Measurements from ENCODE around the gene PARD3B.

PARD3B gene

DNA sequence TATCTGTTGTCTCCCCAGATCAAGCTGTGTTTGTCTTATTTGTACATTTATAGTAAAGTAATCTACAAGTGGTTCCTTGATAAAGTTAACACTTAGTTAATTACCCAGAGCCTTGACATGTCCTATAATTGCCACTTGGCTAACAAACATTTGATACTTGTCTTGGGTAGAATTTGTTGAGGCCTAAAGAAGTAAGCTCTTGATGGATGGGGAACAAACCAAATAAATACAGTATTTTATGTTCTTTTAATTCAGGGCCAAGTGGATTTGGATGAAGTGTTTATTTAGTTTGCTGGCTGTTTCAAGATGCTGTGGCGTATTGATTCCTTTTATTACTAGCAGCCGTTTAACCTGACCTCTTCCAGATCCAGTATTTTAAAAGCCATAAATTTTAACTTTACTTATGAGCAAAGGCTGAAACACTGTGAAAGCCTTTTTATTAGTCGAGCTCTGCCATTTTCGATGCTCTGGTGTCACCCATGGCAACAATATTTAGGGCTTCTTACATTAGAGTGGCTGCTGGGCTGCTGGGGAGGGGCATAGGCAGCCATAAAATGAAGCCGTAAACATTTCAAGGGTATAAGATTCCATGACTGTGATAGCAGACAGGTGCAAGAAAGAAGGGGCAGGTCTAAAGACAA lies 735.4 kb downstream of the PARD3B start:
- TF ChIP-seq L3MBTL2 (conservative IDR thresholded peaks at IDR 0.05): no peak
- peak; percentile 79 for TF ChIP-seq FOXA1 (IDR thresholded peaks at IDR 0.05)
- no peak for TF ChIP-seq SP1 (IDR thresholded peaks at IDR 0.05)
- no peak for TF ChIP-seq TARDBP (IDR thresholded peaks at IDR 0.05)
- no peak; the same call in none of the 2 replicates for TF ChIP-seq LEF1 (IDR thresholded peaks at IDR 0.05; ENCODE audit: borderline replicate concordance)
- TF ChIP-seq CTBP1 (IDR thresholded peaks at IDR 0.05; ENCODE audit: borderline replicate concordance): peak; percentile 93
- no peak for TF ChIP-seq HDGF (IDR thresholded peaks at IDR 0.05; ENCODE audit: borderline replicate concordance)
- TF ChIP-seq, protein P1, sequence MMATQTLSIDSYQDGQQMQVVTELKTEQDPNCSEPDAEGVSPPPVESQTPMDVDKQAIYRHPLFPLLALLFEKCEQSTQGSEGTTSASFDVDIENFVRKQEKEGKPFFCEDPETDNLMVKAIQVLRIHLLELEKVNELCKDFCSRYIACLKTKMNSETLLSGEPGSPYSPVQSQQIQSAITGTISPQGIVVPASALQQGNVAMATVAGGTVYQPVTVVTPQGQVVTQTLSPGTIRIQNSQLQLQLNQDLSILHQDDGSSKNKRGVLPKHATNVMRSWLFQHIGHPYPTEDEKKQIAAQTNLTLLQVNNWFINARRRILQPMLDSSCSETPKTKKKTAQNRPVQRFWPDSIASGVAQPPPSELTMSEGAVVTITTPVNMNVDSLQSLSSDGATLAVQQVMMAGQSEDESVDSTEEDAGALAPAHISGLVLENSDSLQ (IDR thresholded peaks at IDR 0.05): peak; percentile 95
- 0 out of 2 replicates have a peak, but pooled peaks have one; percentile 49 for TF ChIP-seq FOXK2 (IDR thresholded peaks at IDR 0.05)
- TF ChIP-seq ELF4 (IDR thresholded peaks at IDR 0.05): no peak
- no peak for TF ChIP-seq FOXM1 (IDR thresholded peaks at IDR 0.05; ENCODE audit: borderline replicate concordance)
- no peak for TF ChIP-seq NFRKB (IDR thresholded peaks at IDR 0.05)
- no peak for TF ChIP-seq BHLHE40 (IDR thresholded peaks at IDR 0.05; ENCODE audit: borderline replicate concordance)
- peak; percentile 35; the same call in 1 of the 2 replicates for TF ChIP-seq ARNT (IDR thresholded peaks at IDR 0.05)
- no peak for TF ChIP-seq SUZ12 (IDR thresholded peaks at IDR 0.05)
- TF ChIP-seq ZNF384 (IDR thresholded peaks at IDR 0.05): 0 out of 2 replicates have a peak, but pooled peaks have one; percentile 14
- ChIA-PET POLR2A (no interaction called here), CTCF (no interaction called here)
- peak; percentile 56 for DNase-seq (ENCODE audit: extremely low spot score)

DNA sequence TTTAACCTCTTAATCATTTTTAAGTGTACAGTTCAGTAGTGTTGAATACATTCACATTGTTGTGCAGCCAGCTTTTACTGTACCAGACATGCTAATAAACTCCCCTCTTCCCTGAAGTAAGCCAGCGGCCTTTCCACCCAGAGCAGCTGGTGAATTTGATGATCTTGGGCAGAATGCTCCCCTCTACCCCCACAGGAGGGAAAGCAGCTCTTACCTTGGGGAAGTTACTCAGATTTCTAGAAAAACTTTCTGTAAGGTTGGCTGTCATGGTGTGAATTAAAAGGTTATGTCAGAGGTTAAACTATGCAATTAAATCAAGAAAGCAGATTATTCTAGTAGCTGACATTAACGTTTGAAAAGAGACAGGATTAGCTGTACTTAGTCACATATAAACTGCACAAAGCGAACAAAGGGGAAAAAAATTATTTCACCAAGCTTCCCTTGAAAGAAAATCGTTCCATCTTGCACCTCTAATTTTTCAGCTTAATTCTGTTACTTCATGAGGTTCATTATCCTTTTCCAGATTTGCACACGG lies 738.5 kb downstream of the PARD3B start:
- no peak for DNase-seq (ENCODE audit: extremely low spot score)
- CTCF ChIA-PET: no interaction called here
- TF ChIP-seq, protein P1 (IDR thresholded peaks at IDR 0.05): no peak
- no peak for TF ChIP-seq TARDBP (IDR thresholded peaks at IDR 0.05)
- no peak for TF ChIP-seq FOXK2 (IDR thresholded peaks at IDR 0.05)
- TF ChIP-seq ZNF384 (IDR thresholded peaks at IDR 0.05): no peak
- no peak for TF ChIP-seq BHLHE40 (IDR thresholded peaks at IDR 0.05; ENCODE audit: borderline replicate concordance)
- POLR2A ChIA-PET: no interaction called here

DNA sequence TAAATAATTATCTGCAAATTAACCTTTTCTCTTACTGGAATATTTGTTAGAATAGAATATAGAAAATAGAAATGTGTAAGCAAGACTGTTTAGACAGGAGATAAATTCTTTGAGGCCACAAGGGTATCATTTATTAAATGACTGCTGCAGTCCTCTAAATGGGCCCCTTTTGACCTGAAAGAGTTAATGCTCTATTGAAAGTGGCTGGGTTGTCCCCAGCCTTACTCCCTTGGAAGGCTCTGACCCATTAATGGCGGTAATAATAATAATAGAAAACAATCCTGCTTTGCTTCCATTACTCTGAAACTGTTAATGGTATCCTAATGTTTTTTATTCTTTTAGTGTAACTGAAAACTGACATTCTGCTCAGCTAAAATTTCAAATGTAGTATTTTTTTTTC lies 739.1 kb downstream of the PARD3B start:
- POLR2A ChIA-PET: no interaction called here
- no peak for DNase-seq (ENCODE audit: extremely low spot score)
- CTCF ChIA-PET: no interaction called here
- TF ChIP-seq HDGF (IDR thresholded peaks at IDR 0.05; ENCODE audit: borderline replicate concordance) (no peak), BHLHE40 (IDR thresholded peaks at IDR 0.05; ENCODE audit: borderline replicate concordance) (no peak), TARDBP (IDR thresholded peaks at IDR 0.05) (no peak), FOXA1 (IDR thresholded peaks at IDR 0.05) (no peak), CTBP1 (IDR thresholded peaks at IDR 0.05; ENCODE audit: borderline replicate concordance) (no peak), SP1 (IDR thresholded peaks at IDR 0.05) (no peak), L3MBTL2 (conservative IDR thresholded peaks at IDR 0.05) (no peak), ARNT (IDR thresholded peaks at IDR 0.05) (no peak), SUZ12 (IDR thresholded peaks at IDR 0.05) (no peak), LEF1 (IDR thresholded peaks at IDR 0.05; ENCODE audit: borderline replicate concordance) (no peak), FOXM1 (IDR thresholded peaks at IDR 0.05; ENCODE audit: borderline replicate concordance) (no peak), ZNF384 (IDR thresholded peaks at IDR 0.05) (no peak), NFRKB (IDR thresholded peaks at IDR 0.05) (no peak), ELF4 (IDR thresholded peaks at IDR 0.05) (no peak), FOXK2 (IDR thresholded peaks at IDR 0.05) (no peak)
- TF ChIP-seq, protein P1 (IDR thresholded peaks at IDR 0.05): no peak

DNA sequence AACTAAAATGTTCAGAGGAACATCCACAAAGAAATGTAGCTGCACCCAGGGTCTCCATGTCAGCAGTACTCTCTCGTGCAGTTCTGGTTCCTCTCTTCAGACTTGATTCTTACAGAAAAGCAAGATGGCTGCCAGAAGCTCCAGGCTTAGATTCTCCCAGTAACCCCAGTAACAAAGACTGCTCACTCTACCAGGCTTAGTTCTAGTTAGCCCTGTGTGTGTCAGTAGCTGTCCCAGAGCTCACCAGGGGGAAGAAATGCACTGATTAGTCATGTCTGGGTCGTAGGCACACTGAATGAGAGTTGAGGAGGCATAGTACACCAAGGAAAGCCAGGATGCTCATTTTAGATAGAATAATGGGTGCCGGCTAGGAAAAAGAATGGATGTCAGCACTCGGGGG lies 742.0 kb downstream of the PARD3B start:
- ChIA-PET POLR2A (no interaction called here), CTCF (no interaction called here)
- TF ChIP-seq BHLHE40 (IDR thresholded peaks at IDR 0.05; ENCODE audit: borderline replicate concordance): no peak
- TF ChIP-seq SP1 (IDR thresholded peaks at IDR 0.05): no peak
- TF ChIP-seq CTBP1 (IDR thresholded peaks at IDR 0.05; ENCODE audit: borderline replicate concordance): no peak
- no peak for TF ChIP-seq FOXM1 (IDR thresholded peaks at IDR 0.05; ENCODE audit: borderline replicate concordance)
- TF ChIP-seq NFRKB (IDR thresholded peaks at IDR 0.05): no peak
- TF ChIP-seq, protein P1 (IDR thresholded peaks at IDR 0.05): no peak
- TF ChIP-seq FOXA1 (IDR thresholded peaks at IDR 0.05): no peak
- no peak for TF ChIP-seq L3MBTL2 (conservative IDR thresholded peaks at IDR 0.05)
- no peak for DNase-seq (ENCODE audit: extremely low spot score)

DNA sequence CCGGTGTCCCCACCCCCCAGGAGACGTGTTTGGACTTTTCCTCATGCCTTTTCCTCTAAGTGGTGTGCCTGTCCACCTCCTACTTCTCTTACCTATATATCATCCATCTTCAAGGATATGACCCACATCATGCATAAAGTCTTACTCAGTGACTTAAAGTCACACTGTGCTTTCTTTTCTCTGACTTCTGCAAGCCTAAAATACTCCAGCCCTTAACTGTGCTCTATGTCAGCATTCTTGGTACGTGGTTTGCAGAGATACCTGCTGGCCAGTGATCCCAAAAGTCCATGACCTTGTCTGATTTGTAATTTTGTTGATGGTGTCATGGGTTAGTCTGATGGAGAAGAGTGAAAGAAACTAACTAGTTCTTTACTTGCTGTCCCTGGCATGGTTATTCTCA lies 743.4 kb downstream of the PARD3B start:
- DNase-seq (ENCODE audit: extremely low spot score): no peak
- ChIA-PET CTCF (no interaction called here), POLR2A (no interaction called here)
- TF ChIP-seq ZNF384 (IDR thresholded peaks at IDR 0.05) (no peak), FOXK2 (IDR thresholded peaks at IDR 0.05) (no peak), HDGF (IDR thresholded peaks at IDR 0.05; ENCODE audit: borderline replicate concordance) (no peak), LEF1 (IDR thresholded peaks at IDR 0.05; ENCODE audit: borderline replicate concordance) (no peak), TARDBP (IDR thresholded peaks at IDR 0.05) (no peak)

DNA sequence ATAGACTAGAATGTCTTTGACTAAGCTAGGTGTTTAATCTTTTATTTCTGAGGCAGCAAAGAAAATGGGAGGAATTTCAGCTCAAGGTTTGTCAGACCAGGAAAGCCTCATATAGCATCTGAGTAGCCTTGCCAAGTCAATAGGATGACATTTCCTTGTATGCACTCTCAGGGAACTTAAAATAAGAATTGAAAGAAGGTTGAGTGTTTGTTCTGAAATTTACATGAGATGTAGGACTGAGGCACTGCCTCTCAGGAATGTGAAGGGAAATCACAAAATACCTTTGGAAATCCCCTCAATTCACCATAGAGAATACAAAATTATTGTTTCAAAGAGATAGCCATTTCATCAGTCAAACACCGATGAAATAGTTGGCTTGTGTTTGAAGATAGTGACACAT lies 745.0 kb downstream of the PARD3B start:
- TF ChIP-seq L3MBTL2 (conservative IDR thresholded peaks at IDR 0.05) (no peak), FOXA1 (IDR thresholded peaks at IDR 0.05) (no peak), BHLHE40 (IDR thresholded peaks at IDR 0.05; ENCODE audit: borderline replicate concordance) (no peak), SP1 (IDR thresholded peaks at IDR 0.05) (no peak), FOXK2 (IDR thresholded peaks at IDR 0.05) (no peak), NFRKB (IDR thresholded peaks at IDR 0.05) (no peak), LEF1 (IDR thresholded peaks at IDR 0.05; ENCODE audit: borderline replicate concordance) (no peak), ELF4 (IDR thresholded peaks at IDR 0.05) (no peak), ZNF384 (IDR thresholded peaks at IDR 0.05) (no peak), SUZ12 (IDR thresholded peaks at IDR 0.05) (no peak), ARNT (IDR thresholded peaks at IDR 0.05) (no peak), HDGF (IDR thresholded peaks at IDR 0.05; ENCODE audit: borderline replicate concordance) (no peak), CTBP1 (IDR thresholded peaks at IDR 0.05; ENCODE audit: borderline replicate concordance) (no peak), TARDBP (IDR thresholded peaks at IDR 0.05) (no peak), FOXM1 (IDR thresholded peaks at IDR 0.05; ENCODE audit: borderline replicate concordance) (no peak)
- TF ChIP-seq, protein P1 (IDR thresholded peaks at IDR 0.05): no peak
- no peak for DNase-seq (ENCODE audit: extremely low spot score)
- POLR2A ChIA-PET: no interaction called here
- CTCF ChIA-PET: no interaction called here
